ENCODE results near the gene IKBKE.

IKBKE gene

GRCh38 chr1:206455289-206455665, 15.0 kb upstream of the IKBKE start:
- no peak for DNase-seq (ENCODE audit: low read depth, low spot score)

- DNase-seq (ENCODE audit: low read depth, low spot score), result peak; percentile 31
These were observed 14.5 kb upstream of the IKBKE start for GRCh38 chr1:206455666-206456344.

- DNase-seq (ENCODE audit: low read depth, low spot score), result peak; percentile 55
These were observed 13.5 kb upstream of the IKBKE start for GRCh38 chr1:206456577-206457370.

GRCh38 chr1:206457408-206458120, 12.7 kb upstream of the IKBKE start:
- DNase-seq (ENCODE audit: low read depth, low spot score), result no peak

GRCh38 chr1:206459703-206460102, 10.6 kb upstream of the IKBKE start:
- no peak for DNase-seq (ENCODE audit: low read depth, low spot score)

GRCh38 chr1:206460836-206461426, 9.3 kb upstream of the IKBKE start:
- no peak for DNase-seq (ENCODE audit: low read depth, low spot score)

GRCh38 chr1:206461602-206462455, 8.4 kb upstream of the IKBKE start:
- DNase-seq (ENCODE audit: low read depth, low spot score), result peak; percentile 57

GRCh38 chr1:206463137-206463536, 7.1 kb upstream of the IKBKE start:
- no peak for DNase-seq (ENCODE audit: low read depth, low spot score)

- no peak for DNase-seq (ENCODE audit: low read depth, low spot score)
These were observed 6.4 kb upstream of the IKBKE start for GRCh38 chr1:206463911-206464310.

- DNase-seq (ENCODE audit: low read depth, low spot score), result no peak
These were observed 5.8 kb upstream of the IKBKE start for GRCh38 chr1:206464456-206464964.

GRCh38 chr1:206465951-206466350, 4.3 kb upstream of the IKBKE start:
- DNase-seq (ENCODE audit: low read depth, low spot score), result no peak

- no peak for DNase-seq (ENCODE audit: low read depth, low spot score)
These were observed 3.2 kb upstream of the IKBKE start for GRCh38 chr1:206466840-206467649.

- no peak for DNase-seq (ENCODE audit: low read depth, low spot score)
These were observed 2.4 kb upstream of the IKBKE start for GRCh38 chr1:206467915-206468314.

GRCh38 chr1:206468571-206468970, 1.7 kb upstream of the IKBKE start:
- no peak for DNase-seq (ENCODE audit: low read depth, low spot score)

- no peak for DNase-seq (ENCODE audit: low read depth, low spot score)
These were observed 804 bp upstream of the IKBKE start for GRCh38 chr1:206469411-206469932.

GRCh38 chr1:206470692-206471414, 577 bp downstream of the IKBKE start:
- peak; percentile 64 for DNase-seq (ENCODE audit: low read depth, low spot score)

- no peak for DNase-seq (ENCODE audit: low read depth, low spot score)
These were observed 1.1 kb downstream of the IKBKE start for GRCh38 chr1:206471415-206471801.

GRCh38 chr1:206472024-206472423, 1.7 kb downstream of the IKBKE start:
- no peak for DNase-seq (ENCODE audit: low read depth, low spot score)

GRCh38 chr1:206472454-206472853, 2.2 kb downstream of the IKBKE start:
- DNase-seq (ENCODE audit: low read depth, low spot score), result peak; percentile 49
